OCI-LY1 (cell line): ENCODE measurements around the gene SF3B1.
A peak's percentile ranks its signal among the peaks of the same experiment; 100 is the strongest.

ENCODE experiments used
- H2AFZ ChIP-seq: fragments of 200-600 bp; sonication (generic), shearing (Covaris generic); 2 replicates; pipeline ENCODE4 v1.6.0; 2014; ENCODE audit warnings: antibody characterized with exemption, mild to moderate bottlenecking, low read length
- H3F3A ChIP-seq: fragments of 200-600 bp; sonication (generic), shearing (Covaris generic); 2 replicates; pipeline ENCODE4 v1.6.0; 2014; ENCODE audit warnings: mild to moderate bottlenecking, antibody characterized with exemption, low read length, moderate library complexity; ENCODE audit not compliant: insufficient read depth
- H3K27ac ChIP-seq: fragments of 200-600 bp; sonication (generic); 2 replicates; pipeline ENCODE4 v1.5.1; 2014; ENCODE audit warnings: low read length, mixed run types, mild to moderate bottlenecking, low read depth; ENCODE audit not compliant: poor library complexity, severe bottlenecking
- H3K27me3 ChIP-seq: fragments of 200-600 bp; sonication (generic); 2 replicates; pipeline ENCODE4 v1.6.0; 2014; ENCODE audit warnings: antibody characterized with exemption, mild to moderate bottlenecking, low read length, moderate library complexity; ENCODE audit not compliant: insufficient read depth
- H3K36me3 ChIP-seq: fragments of 200-600 bp; sonication (generic); 2 replicates; pipeline ENCODE4 v1.6.1; 2014; ENCODE audit warnings: mild to moderate bottlenecking, antibody characterized with exemption, low read length, moderate library complexity, mixed read lengths; ENCODE audit not compliant: insufficient read depth
- H3K4me1 ChIP-seq: fragments of 200-600 bp; sonication (generic); 2 replicates; pipeline ENCODE4 v1.5.1; 2014; ENCODE audit warnings: mild to moderate bottlenecking, low read length, moderate library complexity; ENCODE audit not compliant: insufficient read depth, severe bottlenecking
- H3K4me2 ChIP-seq: fragments of 200-600 bp; sonication (generic), shearing (Covaris generic); 2 replicates; pipeline ENCODE4 v1.6.1; 2014; ENCODE audit warnings: low read length
- H3K4me3 ChIP-seq: fragments of 200-600 bp; sonication (generic); 2 replicates; pipeline ENCODE4 v1.5.1; 2014; ENCODE audit warnings: low read length, low read depth, mild to moderate bottlenecking, mixed read lengths; ENCODE audit not compliant: poor library complexity, severe bottlenecking
- H3K79me2 ChIP-seq: fragments of 200-600 bp; shearing (Covaris generic); 2 replicates; pipeline ENCODE4 v1.6.1; 2016; ENCODE audit warnings: mixed run types, low read length, mixed read lengths; ENCODE audit not compliant: insufficient read depth
- H3K9ac ChIP-seq: fragments of 200-600 bp; sonication (generic), shearing (Covaris generic); 2 replicates; pipeline ENCODE4 v1.6.1; 2014; ENCODE audit warnings: mild to moderate bottlenecking, low read length, mixed read lengths
- H3K9me2 ChIP-seq: fragments of 200-600 bp; sonication (generic), shearing (Covaris generic); 2 replicates; pipeline ENCODE4 v1.6.1; 2014; ENCODE audit warnings: low read depth, mild to moderate bottlenecking, low read length, mixed read lengths
- H3K9me3 ChIP-seq: fragments of 200-600 bp; shearing (Covaris generic); 2 replicates; pipeline ENCODE4 v1.6.1; 2014; ENCODE audit warnings: low read length, mixed read lengths
- H4K20me1 ChIP-seq: fragments of 200-600 bp; sonication (generic), shearing (Covaris generic); 2 replicates; pipeline ENCODE4 v1.6.0; 2016; ENCODE audit warnings: mild to moderate bottlenecking, low read length; ENCODE audit not compliant: insufficient read depth
- EZH2 ChIP-seq: fragments of 200-600 bp; sonication (generic), shearing (Covaris generic); IDR thresholded peaks from 2 replicates; pipeline ENCODE4 v1.8.0; 2017; ENCODE audit warnings: borderline replicate concordance, mixed run types, mild to moderate bottlenecking, antibody characterized with exemption, low read length, moderate library complexity, mixed read lengths
- TF ChIP-seq, protein P1 (sequence below): fragments of 200-600 bp; sonication (generic), shearing (Covaris generic); IDR thresholded peaks from 2 replicates; pipeline ENCODE4 v1.5.1; 2017; ENCODE audit warnings: mild to moderate bottlenecking, antibody characterized with exemption, low read length, moderate library complexity, mixed read lengths

The SF3B1 gene

DNA sequence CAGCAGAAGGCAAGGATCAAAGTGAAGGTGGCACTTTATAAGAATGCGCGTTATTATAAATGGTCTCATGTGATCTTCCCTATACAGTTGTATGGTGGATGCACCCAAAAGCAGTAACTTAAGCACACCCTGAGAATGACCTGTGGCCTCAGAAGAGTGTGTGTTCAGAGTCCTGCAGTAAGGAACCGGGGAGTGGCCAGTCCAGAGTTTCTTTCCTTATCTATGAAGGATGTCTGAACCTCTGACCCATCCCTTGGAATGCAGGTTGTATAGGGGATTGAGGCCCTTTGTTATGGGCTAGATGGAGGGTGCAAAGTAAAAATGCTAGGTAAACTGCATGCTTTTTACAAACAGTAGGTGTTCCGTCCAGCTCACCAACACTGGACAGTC is 80.7 kb downstream of the SF3B1 start:
- Histone ChIP-seq H4K20me1 (no peaks in the 10 kb centered on the region), H3K9me3 (no peaks in the 10 kb centered on the region), H3K4me1 (peaks cover 44% of the 10 kb centered on the region), H3K36me3 (peaks cover 50% of the 10 kb centered on the region), H3K9me2 (no peaks in the 10 kb centered on the region), H3K9ac (peak overlapping the region; percentile 90), H3F3A (no peaks in the 10 kb centered on the region), H3K27ac (no peak overlapping the region), H3K27me3 (no peaks in the 10 kb centered on the region), H3K79me2 (peaks cover 34% of the 10 kb centered on the region), H3K4me3 (peak overlapping the region; percentile 90), H3K4me2 (peak overlapping the region; percentile 76), H2AFZ (no peak overlapping the region)
- TF ChIP-seq, protein P1, sequence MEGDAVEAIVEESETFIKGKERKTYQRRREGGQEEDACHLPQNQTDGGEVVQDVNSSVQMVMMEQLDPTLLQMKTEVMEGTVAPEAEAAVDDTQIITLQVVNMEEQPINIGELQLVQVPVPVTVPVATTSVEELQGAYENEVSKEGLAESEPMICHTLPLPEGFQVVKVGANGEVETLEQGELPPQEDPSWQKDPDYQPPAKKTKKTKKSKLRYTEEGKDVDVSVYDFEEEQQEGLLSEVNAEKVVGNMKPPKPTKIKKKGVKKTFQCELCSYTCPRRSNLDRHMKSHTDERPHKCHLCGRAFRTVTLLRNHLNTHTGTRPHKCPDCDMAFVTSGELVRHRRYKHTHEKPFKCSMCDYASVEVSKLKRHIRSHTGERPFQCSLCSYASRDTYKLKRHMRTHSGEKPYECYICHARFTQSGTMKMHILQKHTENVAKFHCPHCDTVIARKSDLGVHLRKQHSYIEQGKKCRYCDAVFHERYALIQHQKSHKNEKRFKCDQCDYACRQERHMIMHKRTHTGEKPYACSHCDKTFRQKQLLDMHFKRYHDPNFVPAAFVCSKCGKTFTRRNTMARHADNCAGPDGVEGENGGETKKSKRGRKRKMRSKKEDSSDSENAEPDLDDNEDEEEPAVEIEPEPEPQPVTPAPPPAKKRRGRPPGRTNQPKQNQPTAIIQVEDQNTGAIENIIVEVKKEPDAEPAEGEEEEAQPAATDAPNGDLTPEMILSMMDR = no peak
- TF ChIP-seq EZH2 = no peak

DNA sequence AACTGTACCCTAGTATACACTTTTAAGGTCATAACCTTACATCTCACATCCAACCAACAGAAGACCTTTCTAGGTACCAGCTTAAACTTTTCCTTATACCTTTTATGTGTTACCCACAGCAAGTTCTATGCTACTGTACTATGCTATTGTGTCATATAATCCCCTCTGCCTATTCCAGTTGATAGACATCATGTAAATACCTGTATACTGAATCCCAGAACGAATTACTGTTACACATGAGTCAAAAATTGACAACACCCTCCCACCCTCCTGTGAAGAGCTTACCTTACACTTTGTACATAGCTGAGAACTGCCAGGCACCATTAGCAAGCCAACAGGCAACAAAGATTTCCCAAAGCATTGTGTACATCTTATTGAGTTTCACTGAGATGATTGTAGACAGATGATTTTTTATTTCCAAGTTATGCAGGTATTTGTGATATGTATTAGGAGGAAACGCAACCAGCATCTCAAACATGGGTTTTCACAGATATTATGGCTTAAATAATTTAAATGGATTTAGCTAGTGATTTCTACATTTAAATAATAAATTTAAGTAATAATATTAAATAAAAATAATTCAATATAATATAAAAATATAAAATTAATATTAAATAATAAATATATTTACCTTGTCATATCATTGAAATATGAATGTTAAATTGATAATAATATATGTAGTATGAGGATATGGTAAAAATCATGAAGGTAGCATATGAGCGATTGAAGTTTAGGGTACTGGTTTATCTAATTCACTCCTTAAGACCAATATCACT is 81.2 kb downstream of the SF3B1 start:
- Histone ChIP-seq H2AFZ (no peak overlapping the region), H3K79me2 (peaks cover 34% of the 10 kb centered on the region), H3K4me1 (peaks cover 44% of the 10 kb centered on the region), H3K27ac (no peak overlapping the region), H3K9me3 (no peaks in the 10 kb centered on the region), H3F3A (no peaks in the 10 kb centered on the region), H3K27me3 (no peaks in the 10 kb centered on the region), H3K9me2 (no peaks in the 10 kb centered on the region), H4K20me1 (no peaks in the 10 kb centered on the region), H3K9ac (peak overlapping the region; percentile 23; the same call in 1 of the 2 replicates), H3K36me3 (peaks cover 55% of the 10 kb centered on the region), H3K4me2 (peak overlapping the region; percentile 76), H3K4me3 (peak overlapping the region; percentile 90)
- no peak for TF ChIP-seq EZH2
- TF ChIP-seq, protein P1 = no peak

DNA sequence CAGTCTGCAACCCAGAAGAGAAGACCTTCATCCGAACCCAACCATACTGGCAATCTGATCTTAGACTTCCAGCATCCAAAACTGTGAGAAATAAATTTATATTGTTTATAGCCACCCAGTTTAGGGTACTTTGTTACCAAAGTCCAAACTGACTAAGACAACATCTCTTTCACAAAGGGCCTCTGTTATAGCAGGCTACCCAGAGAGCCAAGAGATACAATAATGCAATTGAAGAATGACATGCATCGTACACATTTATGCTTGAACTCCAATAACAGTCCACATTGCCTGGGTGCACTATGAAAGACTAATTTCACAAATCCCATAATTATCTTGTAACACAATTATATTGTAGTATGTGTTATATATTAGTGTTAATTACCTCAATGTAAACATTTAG is 85.1 kb downstream of the SF3B1 start:
- no peaks in the 10 kb centered on the region for H3K9me2 ChIP-seq
- H3K79me2 ChIP-seq = peaks cover 30% of the 10 kb centered on the region
- no peaks in the 10 kb centered on the region for H4K20me1 ChIP-seq
- no peak overlapping the region for H3K9ac ChIP-seq
- H3K9me3 ChIP-seq = no peaks in the 10 kb centered on the region
- peaks cover 94% of the 10 kb centered on the region for H3K36me3 ChIP-seq
- H3K27me3 ChIP-seq = no peaks in the 10 kb centered on the region
- H2AFZ ChIP-seq = no peak overlapping the region
- no peak overlapping the region for H3K4me2 ChIP-seq
- TF ChIP-seq, protein P1 = no peak
- no peak for TF ChIP-seq EZH2
- H3F3A ChIP-seq = no peaks in the 10 kb centered on the region
- H3K27ac ChIP-seq = no peak overlapping the region
- peaks cover 27% of the 10 kb centered on the region for H3K4me1 ChIP-seq
- H3K4me3 ChIP-seq = no peak overlapping the region
